ENCODE measurements around the gene CREBBP.

GRCh38 chr16:3732171-3732570 lies 148.3 kb downstream of the CREBBP start:
- no peak for TF ChIP-seq CTCF (IDR thresholded peaks at IDR 0.05)
- no peak for TF ChIP-seq POLR2A (IDR thresholded peaks at IDR 0.05)

Measured in upper lobe of left lung (tissue), 4 donors.